ENCODE data around the gene IFT88. TPM values are rescaled to one million over a fixed set of nuclear protein-coding genes. Genes with fewer than 3 reads are reported as not detected.

IFT88 gene
- total RNA-seq, 1 experiment from 2014 or later: 11.9 TPM

- TF ChIP-seq CTCF (conservative IDR thresholded peaks at IDR 0.05; ENCODE audit: low read depth, low read length) (no peak), EZH2 (IDR thresholded peaks at IDR 0.05; ENCODE audit: low read length, unreplicated experiment) (no peak), EZH2phosphoT487 (IDR thresholded peaks at IDR 0.05; ENCODE audit: borderline replicate concordance, low read length) (no peak)
These were observed 18.4 kb downstream of the IFT88 start for GRCh38 chr13:20585371-20585770.

GRCh38 chr13:20588529-20589110 is 21.7 kb downstream of the IFT88 start:
- H2AFZ ChIP-seq (ENCODE audit: low read length): no peak overlapping the region
- ATAC-seq: no peak
- no peak overlapping the region for H3K4me2 ChIP-seq (ENCODE audit: low read length)
- H3F3A ChIP-seq (ENCODE audit: low read length, unreplicated experiment): no peaks in the 10 kb centered on the region
- H3K4me3 ChIP-seq (ENCODE audit: low read length): no peak overlapping the region
- no peaks in the 10 kb centered on the region for H4K20me1 ChIP-seq (ENCODE audit: low read length)
- peaks cover 13% of the 10 kb centered on the region for H3K36me3 ChIP-seq (ENCODE audit: low read depth, low read length)
- H3K79me2 ChIP-seq (ENCODE audit: low read length): no peaks in the 10 kb centered on the region
- peaks cover 5% of the 10 kb centered on the region; the same call in 1 of the 2 replicates for H3K9me3 ChIP-seq (ENCODE audit: low read length)
- ChIA-PET POLR2A (ENCODE audit: unreplicated experiment) (no interaction called here), CTCF (no interaction called here)
- H3K9ac ChIP-seq (ENCODE audit: low read length): no peak overlapping the region
- TF ChIP-seq CTCF (conservative IDR thresholded peaks at IDR 0.05; ENCODE audit: low read depth, low read length) (no peak), EZH2 (IDR thresholded peaks at IDR 0.05; ENCODE audit: low read length, unreplicated experiment) (no peak), EZH2phosphoT487 (IDR thresholded peaks at IDR 0.05; ENCODE audit: borderline replicate concordance, low read length) (no peak)
- intact Hi-C loops (cut with micrococcal nuclease): no loop called here
- H3K27ac ChIP-seq (ENCODE audit: low read length): no peak overlapping the region
- BruUV-seq (replicated peaks): no TSS peak
- DNase-seq: no peak
- no peaks in the 10 kb centered on the region for H3K9me2 ChIP-seq (replicated peaks; ENCODE audit: low read length)
- no peaks in the 10 kb centered on the region for H3K4me1 ChIP-seq (ENCODE audit: insufficient read depth, low read length)
- H3K27me3 ChIP-seq (ENCODE audit: low read length): no peaks in the 10 kb centered on the region

More at GRCh38 chr13:20585371-20585770, 18.4 kb downstream of the IFT88 start:
- ATAC-seq (no peak), DNase-seq (no peak)
- no peaks in the 10 kb centered on the region for H3K27me3 ChIP-seq (ENCODE audit: low read length)
- no peaks in the 10 kb centered on the region for H3F3A ChIP-seq (ENCODE audit: low read length, unreplicated experiment)
- ChIA-PET CTCF (interaction anchor here (0.5 kb wide), 1 partner anchor 99 kb away, joined by 12 read pairs; no protein-coding TSS in a partner anchor), POLR2A (ENCODE audit: unreplicated experiment) (no interaction called here)
- peaks cover 25% of the 10 kb centered on the region for H3K36me3 ChIP-seq (ENCODE audit: low read depth, low read length)
- no peak overlapping the region for H3K4me2 ChIP-seq (ENCODE audit: low read length)
- H3K9ac ChIP-seq (ENCODE audit: low read length): no peak overlapping the region
- H3K4me3 ChIP-seq (ENCODE audit: low read length): no peak overlapping the region
- H3K79me2 ChIP-seq (ENCODE audit: low read length): no peaks in the 10 kb centered on the region
- H3K27ac ChIP-seq (ENCODE audit: low read length): no peak overlapping the region
- intact Hi-C loops (cut with micrococcal nuclease): no loop called here
- no peak overlapping the region for H2AFZ ChIP-seq (ENCODE audit: low read length)
- peaks cover 7% of the 10 kb centered on the region; the same call in 1 of the 2 replicates for H3K9me3 ChIP-seq (ENCODE audit: low read length)
- no peaks in the 10 kb centered on the region for H3K9me2 ChIP-seq (replicated peaks; ENCODE audit: low read length)
- no peaks in the 10 kb centered on the region for H4K20me1 ChIP-seq (ENCODE audit: low read length)
- no TSS peak for BruUV-seq (replicated peaks)
- no peaks in the 10 kb centered on the region for H3K4me1 ChIP-seq (ENCODE audit: insufficient read depth, low read length)

GRCh38 chr13:20590561-20590960 is 23.6 kb downstream of the IFT88 start:
- ChIA-PET CTCF (no interaction called here), POLR2A (ENCODE audit: unreplicated experiment) (no interaction called here)
- H3K9me2 ChIP-seq (replicated peaks; ENCODE audit: low read length): no peaks in the 10 kb centered on the region
- H3K4me3 ChIP-seq (ENCODE audit: low read length): no peak overlapping the region
- no peak overlapping the region for H2AFZ ChIP-seq (ENCODE audit: low read length)
- no peaks in the 10 kb centered on the region for H3K27me3 ChIP-seq (ENCODE audit: low read length)
- no peak for TF ChIP-seq CTCF (conservative IDR thresholded peaks at IDR 0.05; ENCODE audit: low read depth, low read length)
- no peak for TF ChIP-seq EZH2phosphoT487 (IDR thresholded peaks at IDR 0.05; ENCODE audit: borderline replicate concordance, low read length)
- TF ChIP-seq EZH2 (IDR thresholded peaks at IDR 0.05; ENCODE audit: low read length, unreplicated experiment): no peak
- H3K27ac ChIP-seq (ENCODE audit: low read length): no peak overlapping the region
- no peaks in the 10 kb centered on the region for H3K9me3 ChIP-seq (ENCODE audit: low read length)
- H3F3A ChIP-seq (ENCODE audit: low read length, unreplicated experiment): no peaks in the 10 kb centered on the region
- DNase-seq: no peak
- H3K36me3 ChIP-seq (ENCODE audit: low read depth, low read length): no peaks in the 10 kb centered on the region
- no peak overlapping the region for H3K4me2 ChIP-seq (ENCODE audit: low read length)
- H3K9ac ChIP-seq (ENCODE audit: low read length): no peak overlapping the region
- no TSS peak for BruUV-seq (replicated peaks)
- H4K20me1 ChIP-seq (ENCODE audit: low read length): no peaks in the 10 kb centered on the region
- peak; percentile 31; the same call in 1 of the 2 replicates for ATAC-seq
- H3K4me1 ChIP-seq (ENCODE audit: insufficient read depth, low read length): no peaks in the 10 kb centered on the region
- intact Hi-C loops (cut with micrococcal nuclease): no loop called here
- H3K79me2 ChIP-seq (ENCODE audit: low read length): no peaks in the 10 kb centered on the region
